Activated CD4-positive, alpha-beta T cell treated with anti-CD3 and anti-CD28 coated beads, Interleukin-2, amount 50 U/mL, for 48 hours (primary cell): ENCODE data around the gene TANGO6.
"Not testable (repeated sequence)": the region's sequence is repeated elsewhere in the genome, so short reads cannot be mapped to it uniquely, and the experiment has no call there.

Experiments used
- DNase-seq, 2 experiments: peaks; one replicate each; pipeline ENCODE4 v3.0.0-alpha.2; 2020

TANGO6 gene

GRCh38 chr16:69017036-69017783 is 173.9 kb downstream of the TANGO6 start:
- no peak for DNase-seq

GRCh38 chr16:69019811-69020210 is 176.5 kb downstream of the TANGO6 start:
- DNase-seq: no peak

GRCh38 chr16:69029121-69029520 is 185.8 kb downstream of the TANGO6 start:
- DNase-seq: no peak

- DNase-seq: no peak
Measured at GRCh38 chr16:69031877-69032301, 188.6 kb downstream of the TANGO6 start.

GRCh38 chr16:69033151-69033949 is 190.0 kb downstream of the TANGO6 start:
- no peak for DNase-seq

- DNase-seq: no peak
Measured at GRCh38 chr16:69035375-69035774, 192.0 kb downstream of the TANGO6 start.

- no peak for DNase-seq
Measured at GRCh38 chr16:69036399-69037091, 193.2 kb downstream of the TANGO6 start.

- no peak for DNase-seq
Measured at GRCh38 chr16:69037373-69038160, 194.2 kb downstream of the TANGO6 start.

GRCh38 chr16:69039333-69039941 is 196.1 kb downstream of the TANGO6 start:
- DNase-seq: no peak

- no peak for DNase-seq
Measured at GRCh38 chr16:69040144-69040909, 197.0 kb downstream of the TANGO6 start.

GRCh38 chr16:69048328-69049120 is 205.2 kb downstream of the TANGO6 start:
- no peak for DNase-seq

- DNase-seq: no peak
Measured at GRCh38 chr16:69049146-69049545, 205.8 kb downstream of the TANGO6 start.

GRCh38 chr16:69049603-69050375 is 206.5 kb downstream of the TANGO6 start:
- no peak for DNase-seq

- not testable (repeated sequence) for DNase-seq
Measured at GRCh38 chr16:69051517-69051830, 208.1 kb downstream of the TANGO6 start.

- no peak for DNase-seq
Measured at GRCh38 chr16:69055008-69055407, 211.7 kb downstream of the TANGO6 start.

GRCh38 chr16:69055980-69056379 is 212.6 kb downstream of the TANGO6 start:
- DNase-seq: no peak

- no peak for DNase-seq
Measured at GRCh38 chr16:69056421-69056820, 213.1 kb downstream of the TANGO6 start.

GRCh38 chr16:69057400-69058378 is 214.4 kb downstream of the TANGO6 start:
- no peak for DNase-seq

- not testable (repeated sequence) for DNase-seq
Measured at GRCh38 chr16:69063491-69063890, 220.2 kb downstream of the TANGO6 start.
